Stimulated activated naive CD4-positive, alpha-beta T cell (primary cell): ENCODE data around the gene HMOX1.

Source experiments
- DNase-seq, 6 experiments: peaks; one replicate each; lab custom pipeline; 2025; lab: John Stamatoyannopoulos, UW

Gene HMOX1

GRCh38 chr22:35380537-35381423, at the start of gene HMOX1:
Gene HMOX1, plus strand, starts transcription at chr22:35381096. Its CDS starts 78 bp downstream, at chr22:35381174.
- peak in 4 of 6 experiments; percentile 2 to 16 (median 14) for DNase-seq

GRCh38 chr22:35332278-35332677, 48.6 kb upstream of the HMOX1 start:
- no peak for DNase-seq

GRCh38 chr22:35333220-35333619, 47.7 kb upstream of the HMOX1 start:
- DNase-seq, result no peak

DNA sequence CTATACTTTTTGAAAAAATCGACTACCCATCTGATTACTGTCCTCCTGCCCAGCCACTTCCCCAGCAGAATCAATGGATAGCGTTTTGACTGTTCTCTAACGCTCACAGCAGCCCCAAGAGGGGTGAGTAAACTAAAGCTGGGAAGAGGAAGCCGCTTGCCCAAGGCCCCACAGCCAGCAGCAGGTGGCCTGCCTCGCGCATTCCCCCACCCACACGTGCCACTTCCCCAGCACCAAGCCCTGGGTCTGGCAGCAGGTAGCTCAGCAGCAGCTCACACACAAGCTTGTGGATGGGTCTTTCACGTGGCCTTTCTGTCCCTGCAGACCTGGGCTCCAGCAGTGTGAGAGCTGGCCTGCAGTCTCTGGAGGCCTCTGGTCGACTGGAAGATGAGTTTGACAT, 46.9 kb upstream of the HMOX1 start:
- no peak for DNase-seq

DNA sequence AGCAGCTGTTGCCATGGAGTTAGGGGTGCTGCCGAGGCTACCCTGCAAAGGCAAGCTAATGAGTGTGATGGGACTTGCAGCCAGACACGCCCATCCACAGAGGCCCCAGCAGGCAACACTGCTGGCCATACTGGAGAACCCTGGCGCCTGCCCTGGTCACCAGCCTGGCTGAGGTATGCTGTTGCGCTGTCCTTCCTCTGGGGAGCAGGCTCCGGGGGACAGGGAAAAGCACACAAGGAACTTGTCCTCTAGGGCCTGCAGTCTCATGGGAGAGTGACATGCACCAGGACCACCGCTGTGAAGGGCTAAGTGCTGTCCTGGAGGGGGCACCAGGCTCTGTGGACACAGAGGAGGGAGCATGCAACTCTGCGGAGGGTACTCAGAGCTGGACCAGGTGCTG, 45.4 kb upstream of the HMOX1 start:
- no peak for DNase-seq

- DNase-seq, result no peak
Measured at GRCh38 chr22:35335936-35336781, 44.7 kb upstream of the HMOX1 start.

DNA sequence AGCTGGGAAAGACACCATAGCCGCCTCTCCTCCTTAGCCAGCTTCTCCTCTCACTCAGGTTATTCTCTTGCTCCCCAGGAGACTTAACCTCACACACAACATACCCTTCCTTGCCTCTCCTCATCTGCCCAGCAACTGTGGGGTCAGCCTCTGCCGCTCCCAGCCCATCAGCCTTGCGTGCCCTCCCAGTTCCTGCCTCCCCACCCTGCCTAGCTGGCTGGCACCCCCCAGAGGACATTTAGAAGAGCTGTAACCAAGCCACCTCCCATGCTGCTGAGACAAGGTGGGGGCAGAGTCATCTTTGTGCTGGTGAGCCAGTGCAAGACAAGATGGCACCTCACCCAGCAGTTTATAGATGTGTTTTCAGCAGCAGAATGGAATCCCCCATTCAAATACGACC, 43.0 kb upstream of the HMOX1 start:
- DNase-seq, result no peak

- DNase-seq, result no peak
Measured at GRCh38 chr22:35341090-35341874, 39.6 kb upstream of the HMOX1 start.

DNA sequence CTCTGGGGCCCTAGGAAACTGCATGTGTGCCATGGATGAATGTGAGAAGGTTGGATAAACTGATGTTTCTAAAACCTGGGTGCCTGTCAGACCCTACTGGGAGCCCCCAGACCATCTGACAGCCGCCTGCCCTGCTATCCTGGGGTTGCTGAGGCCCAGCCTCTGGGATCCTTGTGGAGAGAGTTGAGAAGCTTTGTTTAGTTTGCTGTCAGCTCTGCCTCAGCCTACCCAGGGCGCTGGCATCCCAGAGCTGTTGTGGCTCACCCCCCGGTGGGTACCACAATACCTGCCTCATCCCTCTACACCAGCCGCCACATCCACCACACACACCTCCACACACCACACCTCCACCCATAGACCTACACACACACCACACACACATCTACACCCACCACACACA, 38.5 kb upstream of the HMOX1 start:
- DNase-seq, result no peak

- DNase-seq, result no peak
Measured at GRCh38 chr22:35343664-35344550, 37.0 kb upstream of the HMOX1 start.

DNA sequence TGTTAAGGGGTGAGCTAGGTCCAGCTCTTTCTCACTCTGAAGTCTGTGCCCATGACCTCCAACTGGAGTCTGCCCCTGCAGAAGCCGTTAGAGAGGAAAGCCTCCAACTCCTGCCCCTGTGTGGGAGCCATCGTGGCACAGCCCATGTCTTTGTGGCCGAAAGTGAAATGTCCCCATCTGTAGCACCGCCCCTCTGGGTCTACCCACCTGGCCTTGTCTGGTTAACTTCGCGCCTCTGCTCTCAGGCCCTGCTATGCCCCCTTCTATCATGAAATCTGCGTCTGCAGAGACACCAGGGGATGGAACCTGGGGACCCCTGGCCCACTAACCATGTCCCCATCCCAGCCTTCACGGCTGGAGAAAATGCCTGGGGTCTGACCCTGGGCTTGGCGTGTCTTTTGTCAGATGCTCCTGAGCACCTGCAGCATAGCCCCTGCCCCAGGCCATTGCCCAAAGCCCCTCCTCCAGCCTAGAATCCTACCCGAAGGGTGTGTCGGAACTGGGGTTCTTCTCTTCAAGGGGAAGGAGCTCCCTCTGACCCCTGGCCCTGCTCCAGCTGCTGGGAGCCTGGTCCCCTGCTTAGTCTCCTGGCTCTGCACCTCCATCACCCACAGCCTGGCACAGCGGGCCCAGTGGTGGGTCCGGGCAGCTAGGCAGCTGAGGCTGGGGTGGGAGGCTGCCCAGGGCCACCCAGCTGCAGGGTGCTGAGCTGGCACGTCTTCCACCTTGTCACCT, 35.8 kb upstream of the HMOX1 start:
- no peak for DNase-seq

DNA sequence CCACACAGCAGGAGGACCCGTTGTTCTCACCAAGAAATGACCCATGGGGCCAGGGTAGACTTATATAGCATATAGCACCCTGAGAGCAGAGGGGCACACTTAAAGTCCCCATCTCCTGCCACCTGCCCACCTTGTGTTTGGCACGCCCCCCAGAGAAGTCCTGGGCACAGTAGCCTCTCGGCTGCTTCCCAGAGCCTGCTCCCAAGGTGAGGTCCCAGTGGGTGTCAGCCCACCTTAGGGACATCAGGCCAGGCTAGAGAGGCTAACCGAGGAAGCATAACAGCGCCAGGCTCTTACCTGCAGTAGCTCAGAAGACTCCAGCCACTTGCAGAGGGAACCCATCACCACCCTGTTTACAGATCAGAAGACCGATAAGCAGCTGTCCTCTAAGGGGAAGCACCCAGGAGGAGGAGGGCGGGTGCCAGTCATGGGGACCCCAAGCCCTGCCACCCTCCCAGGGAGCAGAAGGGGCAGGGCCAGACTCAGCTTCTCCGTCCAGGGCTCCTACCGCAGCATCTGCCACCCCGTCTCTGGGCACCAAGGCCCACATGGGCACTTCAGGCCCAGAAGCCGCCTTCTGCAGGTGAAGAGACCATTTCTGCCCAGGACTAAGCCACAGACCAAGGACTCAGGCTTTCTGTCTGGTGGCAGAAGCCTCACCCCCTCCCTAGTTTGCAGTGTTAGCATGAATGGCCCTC, 34.9 kb upstream of the HMOX1 start:
- DNase-seq, result no peak

DNA sequence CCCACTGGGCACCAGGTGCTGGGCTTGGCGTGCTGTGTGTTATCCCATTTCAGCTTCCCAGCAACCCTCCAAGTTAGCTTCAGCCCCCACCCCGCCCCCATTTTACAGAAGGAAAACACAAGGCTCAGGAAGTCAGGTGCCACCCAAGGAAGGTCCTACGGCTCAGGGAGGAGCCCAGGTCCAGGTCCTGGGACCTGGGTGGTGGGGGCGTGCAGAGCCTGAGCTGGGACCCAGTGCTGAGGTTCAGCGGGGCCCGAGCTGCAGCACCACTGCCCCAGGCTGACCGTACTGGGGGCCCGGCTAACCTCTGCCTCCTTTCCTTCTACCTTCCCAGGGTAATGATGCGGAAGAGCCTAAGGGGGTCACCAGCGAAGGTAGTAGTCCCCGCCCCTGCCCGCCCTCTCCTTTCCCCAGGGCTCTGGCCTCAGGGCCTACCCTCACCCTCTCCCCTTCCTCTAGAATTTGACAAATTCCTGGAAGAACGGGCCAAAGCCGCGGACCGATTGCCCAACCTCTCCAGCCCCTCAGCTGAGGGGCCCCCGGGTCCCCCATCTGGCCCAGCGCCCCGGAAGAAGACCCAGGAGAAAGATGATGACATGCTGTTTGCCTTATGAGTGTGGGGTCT, 34.2 kb upstream of the HMOX1 start:
- no peak for DNase-seq

DNA sequence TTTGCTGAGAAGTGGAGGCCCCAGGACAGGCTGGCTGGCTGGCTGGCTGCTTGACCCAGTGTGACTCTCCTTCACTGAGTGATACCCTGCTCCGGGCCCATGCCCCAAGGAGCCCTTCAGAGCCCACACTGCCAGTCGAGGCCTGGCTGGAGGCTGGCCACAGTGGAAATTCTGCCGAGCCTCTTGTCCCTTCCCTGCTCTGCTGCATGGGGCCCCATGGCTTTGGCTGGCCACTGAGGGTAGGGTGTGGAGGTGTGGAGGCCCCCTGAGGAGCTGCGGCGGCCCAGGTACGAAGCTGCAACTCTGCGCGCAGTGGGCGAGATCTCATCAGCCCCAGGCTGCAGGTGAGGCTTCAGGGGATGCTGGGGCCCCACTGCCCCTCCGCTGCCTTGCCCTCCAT, 33.4 kb upstream of the HMOX1 start:
- DNase-seq, result no peak

GRCh38 chr22:35348026-35348590, 32.8 kb upstream of the HMOX1 start:
- no peak for DNase-seq

- DNase-seq, result no peak
Measured at GRCh38 chr22:35348703-35349102, 32.2 kb upstream of the HMOX1 start.

- DNase-seq, result no peak
Measured at GRCh38 chr22:35349368-35349703, 31.6 kb upstream of the HMOX1 start.

- no peak for DNase-seq
Measured at GRCh38 chr22:35349704-35350538, 31.0 kb upstream of the HMOX1 start.
